ENCODE results near the gene PWWP2B.
"Not testable (repeated sequence)": the region's sequence is repeated elsewhere in the genome, so short reads cannot be mapped to it uniquely, and the experiment has no call there.

PWWP2B gene

DNA sequence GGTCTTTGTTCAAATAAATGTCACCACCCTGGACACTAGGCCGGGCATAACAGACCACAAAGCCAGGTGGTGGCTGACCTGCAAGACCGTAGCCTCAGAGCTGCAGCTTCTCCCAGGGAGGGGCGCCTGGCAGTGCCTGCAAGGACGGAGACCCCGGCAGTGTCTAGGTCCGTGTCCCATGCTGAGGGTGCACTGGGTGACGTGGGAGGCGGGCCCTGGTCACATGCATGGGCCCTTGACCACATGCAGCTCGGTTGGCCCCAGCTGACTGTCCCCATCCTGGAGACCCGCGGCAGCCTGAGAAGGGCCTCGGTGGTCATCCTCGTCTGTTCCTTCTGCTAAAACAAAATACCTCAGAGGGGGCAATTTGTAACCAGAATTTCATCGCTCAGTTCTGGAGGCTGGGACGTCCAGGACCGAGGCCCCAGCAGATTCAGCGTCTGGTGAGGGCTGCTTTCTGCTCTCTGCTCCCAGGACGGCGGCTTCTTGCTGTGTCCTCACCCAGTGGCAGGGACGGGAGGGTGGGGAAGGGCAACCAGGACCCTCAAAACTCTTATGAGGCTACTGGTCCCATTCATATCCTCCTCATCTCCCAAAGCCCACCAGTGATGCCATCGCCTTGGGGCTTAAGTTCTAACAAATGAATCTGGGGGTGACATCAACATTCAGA, 36.8 kb downstream of the PWWP2B start:
- H3K4me1 ChIP-seq (ENCODE audit: control insufficient read depth in 1 of 2, insufficient read depth in 2 of 2, low read length in 2 of 2), result peaks cover 0 to 6% of the 10 kb centered on the region in 2 donors
- H3K27ac ChIP-seq (ENCODE audit: low read length), result no peak overlapping the region

DNA sequence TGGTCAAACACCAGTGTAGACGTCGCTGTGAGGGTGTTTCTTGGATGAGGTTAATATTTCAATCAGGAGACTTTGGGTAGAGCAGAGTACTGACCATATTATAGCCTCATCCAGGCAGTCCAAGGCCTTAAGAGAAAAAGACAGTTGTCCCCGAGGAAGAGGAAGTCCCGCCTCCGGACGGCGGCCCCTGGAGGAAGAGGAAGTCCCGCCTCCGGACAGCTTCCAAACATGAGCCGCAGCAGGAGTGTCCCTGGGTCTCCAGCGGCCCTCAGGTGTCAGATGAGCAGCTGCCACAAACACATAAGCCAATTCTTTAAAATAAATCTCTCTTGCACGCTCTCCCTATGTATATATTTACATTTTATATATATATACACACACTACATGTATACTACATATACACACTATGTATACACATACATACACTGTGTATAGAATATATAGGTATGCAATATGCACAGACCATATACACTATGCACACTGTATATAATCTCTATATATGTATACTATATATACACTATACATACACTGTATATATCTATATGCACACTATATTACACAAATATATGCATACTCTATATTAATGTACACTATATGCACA, 37.5 kb downstream of the PWWP2B start:
- H3K27ac ChIP-seq (ENCODE audit: low read length), result no peak overlapping the region
- H3K4me3 ChIP-seq (ENCODE audit: low read depth in 1 of 2, low read length in 2 of 2), result no peak overlapping the region
- H3K27me3 ChIP-seq (ENCODE audit: low read depth, low read length), result no peaks in the 10 kb centered on the region
- peaks cover 0 to 2% of the 10 kb centered on the region in 2 donors for H3K4me1 ChIP-seq (ENCODE audit: control insufficient read depth in 1 of 2, insufficient read depth in 2 of 2, low read length in 2 of 2)
- no peaks in the 10 kb centered on the region for H3K36me3 ChIP-seq (ENCODE audit: control insufficient read depth in 1 of 2, insufficient read depth in 2 of 2, low read length in 2 of 2)
- no peaks in the 10 kb centered on the region for H3K9me3 ChIP-seq (ENCODE audit: control insufficient read depth in 1 of 2, low read length in 2 of 2)

More for the DNA sequence above, 36.8 kb downstream of the PWWP2B start:
- no peak overlapping the region for H3K4me3 ChIP-seq (ENCODE audit: low read depth in 1 of 2, low read length in 2 of 2)
- no peaks in the 10 kb centered on the region for H3K36me3 ChIP-seq (ENCODE audit: control insufficient read depth in 1 of 2, insufficient read depth in 2 of 2, low read length in 2 of 2)
- H3K9me3 ChIP-seq (ENCODE audit: control insufficient read depth in 1 of 2, low read length in 2 of 2), result no peaks in the 10 kb centered on the region
- no peaks in the 10 kb centered on the region for H3K27me3 ChIP-seq (ENCODE audit: low read depth, low read length)

DNA sequence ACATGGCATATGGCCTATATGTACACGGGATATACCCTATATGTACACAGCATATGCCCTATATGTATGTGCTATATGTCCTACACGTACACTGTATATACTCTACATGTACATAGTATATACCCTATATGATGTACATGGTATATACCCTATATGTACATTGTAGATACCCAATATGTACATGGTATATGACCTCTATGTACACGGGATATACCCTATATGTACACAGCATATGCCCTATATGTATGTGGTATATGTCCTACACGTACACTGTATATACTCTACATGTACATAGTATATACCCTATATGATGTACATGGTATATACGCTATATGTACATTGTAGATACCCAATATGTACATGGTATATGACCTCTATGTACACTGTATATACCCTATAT, 38.3 kb downstream of the PWWP2B start:
- H3K9me3 ChIP-seq (ENCODE audit: control insufficient read depth in 1 of 2, low read length in 2 of 2); H3K4me3 ChIP-seq (ENCODE audit: low read depth in 1 of 2, low read length in 2 of 2); H3K27me3 ChIP-seq (ENCODE audit: low read depth, low read length); H3K4me1 ChIP-seq (ENCODE audit: control insufficient read depth in 1 of 2, insufficient read depth in 2 of 2, low read length in 2 of 2); H3K36me3 ChIP-seq (ENCODE audit: control insufficient read depth in 1 of 2, insufficient read depth in 2 of 2, low read length in 2 of 2); H3K27ac ChIP-seq (ENCODE audit: low read length): not testable (repeated sequence)

DNA sequence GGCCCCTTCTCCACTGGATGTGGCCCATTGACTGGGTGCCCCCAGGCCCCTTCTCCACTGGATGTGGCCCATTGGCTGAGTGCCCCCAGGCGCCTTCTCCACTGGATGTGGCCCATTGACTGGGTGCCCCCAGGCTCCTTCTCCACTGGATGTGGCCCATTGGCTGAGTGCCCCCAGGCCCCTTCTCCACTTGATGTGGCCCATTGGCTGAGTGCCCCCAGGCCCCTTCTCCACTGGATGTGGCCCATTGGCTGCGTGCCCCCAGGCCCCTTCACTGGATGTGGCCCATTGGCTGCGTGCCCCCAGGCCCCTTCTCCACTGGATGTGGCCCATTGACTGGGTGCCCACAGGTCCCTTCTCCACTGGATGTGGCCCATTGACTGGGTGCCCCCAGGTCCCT, 39.1 kb downstream of the PWWP2B start:
- not testable (repeated sequence) for H3K27me3 ChIP-seq (ENCODE audit: low read depth, low read length); H3K4me1 ChIP-seq (ENCODE audit: control insufficient read depth in 1 of 2, insufficient read depth in 2 of 2, low read length in 2 of 2); H3K27ac ChIP-seq (ENCODE audit: low read length); H3K36me3 ChIP-seq (ENCODE audit: control insufficient read depth in 1 of 2, insufficient read depth in 2 of 2, low read length in 2 of 2); H3K9me3 ChIP-seq (ENCODE audit: control insufficient read depth in 1 of 2, low read length in 2 of 2); H3K4me3 ChIP-seq (ENCODE audit: low read depth in 1 of 2, low read length in 2 of 2)

DNA sequence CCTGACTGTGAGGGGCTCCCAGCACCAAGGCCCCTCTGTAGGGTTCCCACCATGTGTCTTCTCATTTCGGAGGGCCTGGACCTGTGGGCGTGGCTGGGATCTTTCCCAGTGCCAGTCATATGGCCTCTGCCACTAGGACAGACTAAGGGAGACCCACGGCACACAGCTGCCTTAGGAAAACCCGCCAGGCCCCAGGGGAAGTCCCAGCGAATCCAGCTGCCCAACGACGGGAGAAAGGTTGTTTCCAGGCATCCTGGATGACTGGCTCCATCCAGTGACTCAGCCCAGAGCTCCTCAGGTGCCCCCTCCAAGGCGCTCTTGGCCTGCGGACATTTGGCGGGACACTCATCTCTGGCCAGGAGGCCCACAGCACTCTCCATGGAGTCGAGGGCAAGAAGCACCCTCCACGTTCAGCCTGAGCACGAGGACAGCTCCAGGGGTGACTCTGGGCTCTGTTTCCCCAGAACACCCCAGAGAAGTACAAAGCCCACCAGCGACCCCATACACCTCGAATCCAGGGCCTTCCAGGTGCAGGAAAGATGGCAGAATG, 39.9 kb downstream of the PWWP2B start:
- Histone ChIP-seq H3K27me3 (ENCODE audit: low read depth, low read length) (no peaks in the 10 kb centered on the region), H3K36me3 (ENCODE audit: control insufficient read depth in 1 of 2, insufficient read depth in 2 of 2, low read length in 2 of 2) (no peaks in the 10 kb centered on the region), H3K4me1 (ENCODE audit: control insufficient read depth in 1 of 2, insufficient read depth in 2 of 2, low read length in 2 of 2) (no peaks in the 10 kb centered on the region), H3K4me3 (ENCODE audit: low read depth in 1 of 2, low read length in 2 of 2) (no peak overlapping the region), H3K9me3 (ENCODE audit: control insufficient read depth in 1 of 2, low read length in 2 of 2) (no peaks in the 10 kb centered on the region), H3K27ac (ENCODE audit: low read length) (no peak overlapping the region)

DNA sequence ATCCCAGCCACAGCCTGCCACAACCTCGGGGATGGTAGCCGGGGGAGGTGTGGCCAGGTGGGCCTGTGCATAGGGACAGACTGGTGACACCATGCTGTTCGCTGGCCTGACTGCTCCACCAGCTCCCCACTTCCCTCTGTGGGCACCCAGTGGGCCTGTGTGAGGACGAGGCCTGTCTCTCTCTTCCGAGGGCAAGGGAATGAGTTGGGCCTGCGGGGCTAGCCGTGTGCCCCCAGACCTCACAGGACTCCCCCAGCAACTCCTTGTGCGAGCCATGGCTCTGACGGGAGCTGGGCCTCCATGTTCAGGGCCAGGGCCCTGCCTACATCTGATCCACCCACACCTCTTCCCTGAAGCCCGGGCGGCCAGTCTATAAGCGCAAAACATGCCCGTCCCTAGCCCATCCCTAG, 40.5 kb downstream of the PWWP2B start:
- Histone ChIP-seq H3K4me3 (ENCODE audit: low read depth in 1 of 2, low read length in 2 of 2) (no peak overlapping the region), H3K27me3 (ENCODE audit: low read depth, low read length) (no peaks in the 10 kb centered on the region), H3K9me3 (ENCODE audit: control insufficient read depth in 1 of 2, low read length in 2 of 2) (no peaks in the 10 kb centered on the region), H3K27ac (ENCODE audit: low read length) (no peak overlapping the region), H3K4me1 (ENCODE audit: control insufficient read depth in 1 of 2, insufficient read depth in 2 of 2, low read length in 2 of 2) (no peaks in the 10 kb centered on the region), H3K36me3 (ENCODE audit: control insufficient read depth in 1 of 2, insufficient read depth in 2 of 2, low read length in 2 of 2) (no peaks in the 10 kb centered on the region)

DNA sequence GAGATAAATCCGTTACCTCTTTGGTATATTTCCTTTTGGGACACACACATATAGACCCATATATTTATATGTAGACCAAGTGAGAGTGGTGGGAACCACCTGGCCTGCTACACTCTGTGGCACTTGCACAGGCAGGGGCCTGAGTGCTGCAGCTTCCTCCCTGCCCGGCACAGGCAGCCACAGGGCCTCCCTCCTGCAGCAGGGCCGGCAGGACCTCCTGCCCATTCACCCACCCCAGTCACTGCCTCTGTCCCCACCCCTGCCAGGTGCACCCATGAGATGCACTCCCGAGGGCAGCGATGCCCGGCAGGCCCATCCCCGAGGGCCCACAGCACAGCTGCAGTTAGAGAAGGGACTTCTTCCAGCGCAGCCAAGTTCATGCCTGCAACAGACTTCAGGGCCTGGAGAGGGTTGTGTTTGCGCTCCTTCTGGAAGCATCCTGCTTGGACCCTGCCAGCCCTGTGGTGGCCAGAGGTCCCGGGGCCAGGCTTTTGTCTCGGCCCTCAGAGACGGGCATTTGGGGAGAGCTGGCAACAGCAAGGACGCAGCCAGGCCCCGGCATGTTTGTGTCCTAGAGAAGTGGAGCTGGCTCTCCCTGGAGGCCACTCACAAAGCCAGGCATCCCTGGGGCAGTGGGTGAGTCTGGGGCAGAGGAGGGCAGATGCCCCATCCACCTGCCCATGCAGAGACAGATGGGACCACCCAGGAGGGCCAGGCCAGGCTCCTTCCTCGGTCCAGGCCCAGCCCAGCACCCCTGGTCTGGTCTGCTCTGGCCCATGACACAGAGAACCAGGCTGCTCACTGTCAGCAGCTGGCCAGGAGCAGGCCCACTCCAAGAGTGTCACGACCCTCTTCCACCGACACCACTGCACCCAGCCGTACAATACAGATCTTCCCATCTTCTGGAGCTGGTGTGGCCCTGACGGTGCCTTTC, 41.4 kb downstream of the PWWP2B start:
- Histone ChIP-seq H3K9me3 (ENCODE audit: control insufficient read depth in 1 of 2, low read length in 2 of 2) (no peaks in the 10 kb centered on the region), H3K36me3 (ENCODE audit: control insufficient read depth in 1 of 2, insufficient read depth in 2 of 2, low read length in 2 of 2) (no peaks in the 10 kb centered on the region), H3K27me3 (ENCODE audit: low read depth, low read length) (no peaks in the 10 kb centered on the region), H3K27ac (ENCODE audit: low read length) (no peak overlapping the region), H3K4me1 (ENCODE audit: control insufficient read depth in 1 of 2, insufficient read depth in 2 of 2, low read length in 2 of 2) (no peaks in the 10 kb centered on the region), H3K4me3 (ENCODE audit: low read depth in 1 of 2, low read length in 2 of 2) (no peak overlapping the region)

DNA sequence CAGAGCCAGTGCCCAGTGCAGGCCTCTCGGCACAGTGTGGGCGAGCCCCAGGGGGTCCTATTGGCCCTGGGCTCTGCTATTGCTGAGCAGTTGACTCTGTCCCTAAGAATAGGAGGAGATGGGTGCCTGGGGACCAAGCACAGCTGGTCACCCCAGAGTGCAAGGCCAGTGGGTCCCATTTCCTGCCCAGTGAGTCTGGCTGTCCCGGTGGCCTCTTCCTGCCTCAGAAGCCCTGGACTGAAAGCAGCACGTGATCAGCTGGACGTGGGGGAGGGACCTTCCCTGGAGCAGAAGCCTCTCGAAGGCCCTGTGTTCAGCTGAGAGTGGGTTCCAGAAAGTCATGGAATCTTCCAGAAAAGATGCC, 42.0 kb downstream of the PWWP2B start:
- no peak overlapping the region for H3K4me3 ChIP-seq (ENCODE audit: low read depth in 1 of 2, low read length in 2 of 2)
- no peaks in the 10 kb centered on the region for H3K27me3 ChIP-seq (ENCODE audit: low read depth, low read length)
- no peak overlapping the region for H3K27ac ChIP-seq (ENCODE audit: low read length)
- H3K9me3 ChIP-seq (ENCODE audit: control insufficient read depth in 1 of 2, low read length in 2 of 2), result no peaks in the 10 kb centered on the region
- peaks cover 0 to 3% of the 10 kb centered on the region in 2 donors for H3K4me1 ChIP-seq (ENCODE audit: control insufficient read depth in 1 of 2, insufficient read depth in 2 of 2, low read length in 2 of 2)
- H3K36me3 ChIP-seq (ENCODE audit: control insufficient read depth in 1 of 2, insufficient read depth in 2 of 2, low read length in 2 of 2), result no peaks in the 10 kb centered on the region

DNA sequence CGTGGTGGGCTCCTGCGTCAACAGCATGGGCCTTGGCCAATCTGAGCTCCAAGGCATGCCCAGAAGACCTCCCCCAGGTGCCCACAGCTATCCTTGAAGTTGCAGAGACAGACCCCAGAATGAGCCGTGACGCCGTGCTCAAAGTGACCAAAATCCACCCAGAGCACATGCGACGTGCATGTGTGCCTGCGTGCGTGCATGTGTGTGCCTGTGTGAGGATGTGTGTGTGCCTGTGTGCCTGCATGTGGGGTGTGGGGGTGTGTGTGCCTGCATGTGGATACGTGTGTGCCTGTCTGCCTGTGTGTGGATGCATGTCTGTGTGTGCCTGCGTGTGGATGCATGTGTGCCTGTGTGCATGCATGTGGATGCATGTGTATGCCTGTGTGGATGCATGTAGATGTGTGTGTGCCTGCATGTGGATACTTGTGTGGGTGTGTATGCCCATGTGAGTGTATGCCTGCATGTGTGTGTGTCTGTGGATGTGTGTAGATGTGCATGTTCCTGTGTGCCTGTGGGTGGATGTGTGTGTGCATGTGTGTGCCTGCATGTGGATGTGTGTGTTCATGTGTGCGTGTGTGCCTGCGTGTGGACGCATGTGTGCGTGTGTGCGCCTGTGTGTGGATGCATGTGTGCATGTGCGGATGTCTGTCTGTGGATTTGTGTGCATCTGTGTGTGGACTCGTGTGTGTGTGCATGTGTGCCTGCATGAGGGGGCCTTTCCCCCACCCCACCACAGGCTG, 42.6 kb downstream of the PWWP2B start:
- H3K4me1 ChIP-seq (ENCODE audit: control insufficient read depth in 1 of 2, insufficient read depth in 2 of 2, low read length in 2 of 2), result peaks cover 0 to 3% of the 10 kb centered on the region in 2 donors
- no peak overlapping the region for H3K27ac ChIP-seq (ENCODE audit: low read length)
- H3K9me3 ChIP-seq (ENCODE audit: control insufficient read depth in 1 of 2, low read length in 2 of 2), result no peaks in the 10 kb centered on the region
- no peak overlapping the region for H3K4me3 ChIP-seq (ENCODE audit: low read depth in 1 of 2, low read length in 2 of 2)
- H3K27me3 ChIP-seq (ENCODE audit: low read depth, low read length), result no peaks in the 10 kb centered on the region
- H3K36me3 ChIP-seq (ENCODE audit: control insufficient read depth in 1 of 2, insufficient read depth in 2 of 2, low read length in 2 of 2), result no peaks in the 10 kb centered on the region

DNA sequence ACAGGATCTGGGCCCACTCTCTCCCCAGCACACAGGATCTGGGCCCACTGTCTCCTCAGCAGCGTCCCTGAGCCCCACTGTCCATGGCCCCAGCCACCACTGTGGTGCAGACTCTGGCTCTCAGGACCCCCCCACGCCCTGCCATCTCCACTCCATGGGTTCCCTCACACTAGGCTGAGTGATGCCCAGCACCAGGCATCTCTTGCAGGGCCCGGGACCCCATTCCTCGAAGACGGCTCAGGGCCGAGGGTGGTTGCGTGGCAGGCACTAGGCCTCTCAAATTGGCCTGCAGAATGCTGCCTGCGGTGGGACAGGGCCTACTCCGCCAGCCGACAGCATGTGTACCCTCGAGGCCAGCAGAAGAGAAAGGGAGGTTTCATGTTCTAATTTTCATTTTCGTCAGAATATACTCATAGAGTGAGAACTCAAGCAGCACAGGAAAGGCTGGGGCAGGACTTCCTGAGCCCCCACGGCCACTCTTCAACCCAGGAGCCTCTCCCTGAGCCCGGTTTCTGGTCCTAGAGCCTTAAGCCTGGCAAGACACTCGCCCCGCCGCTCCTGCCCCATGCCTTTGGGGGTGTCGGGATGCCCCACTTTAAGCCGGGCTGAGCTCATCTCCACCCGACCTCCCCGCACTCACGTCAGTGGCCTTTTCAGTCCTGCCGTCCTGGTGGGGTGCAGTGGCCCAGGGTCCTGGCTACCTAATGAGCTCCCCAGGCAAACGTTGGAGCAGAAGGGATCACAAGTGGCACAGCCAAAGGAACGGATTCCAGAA, 44.0 kb downstream of the PWWP2B start:
- H3K9me3 ChIP-seq (ENCODE audit: control insufficient read depth in 1 of 2, low read length in 2 of 2), result no peaks in the 10 kb centered on the region
- H3K4me1 ChIP-seq (ENCODE audit: control insufficient read depth in 1 of 2, insufficient read depth in 2 of 2, low read length in 2 of 2), result peaks cover 0 to 3% of the 10 kb centered on the region in 2 donors
- H3K36me3 ChIP-seq (ENCODE audit: control insufficient read depth in 1 of 2, insufficient read depth in 2 of 2, low read length in 2 of 2), result no peaks in the 10 kb centered on the region
- no peak overlapping the region for H3K27ac ChIP-seq (ENCODE audit: low read length)
- no peak overlapping the region for H3K4me3 ChIP-seq (ENCODE audit: low read depth in 1 of 2, low read length in 2 of 2)
- H3K27me3 ChIP-seq (ENCODE audit: low read depth, low read length), result no peaks in the 10 kb centered on the region
